B cell (primary cell): Measurements from ENCODE around the gene SLC15A4. TPM values are rescaled to one million over a fixed set of nuclear protein-coding genes. Genes with fewer than 3 reads are reported as not detected.

Experiments used
- ATAC-seq: fragments of 200-7000 bp; cut with Tn5 transposase; one replicate; pipeline ENCODE4 v1.10.0; 2021; ENCODE audit warnings: low read depth, mild to moderate bottlenecking, moderate number of reproducible peaks, moderate library complexity
- CTCF ChIA-PET: fragments of 350-600 bp; sonication (Branson Sonifier 250); formaldehyde crosslinking; loops from one replicate; lab custom pipeline; 2021; ENCODE audit warnings: antibody characterized with exemption, inconsistent platforms; lab: Charles Lee
- POLR2A ChIA-PET: fragments of 350-600 bp; sonication (Branson Sonifier 250); formaldehyde crosslinking; loops from one replicate; lab custom pipeline; 2021; ENCODE audit warnings: antibody characterized with exemption; lab: Charles Lee
- DNase-seq: peaks from one replicate; pipeline ENCODE4 v3.0.0; 2013
- H2AFZ ChIP-seq: 2 replicates; pipeline ENCODE4 v1.6.1; 2012; ENCODE audit warnings: mild to moderate bottlenecking, low read depth, low read length; ENCODE audit not compliant: insufficient read depth, poor library complexity, severe bottlenecking
- H3K27ac ChIP-seq, 2 donors: 1 replicate in 1 of 2; 2 replicates in 1 of 2; pipeline ENCODE4 v1.5.1; 2012 to 2013; ENCODE audit warnings: low read length in 2 of 2, mild to moderate bottlenecking in 2 of 2, moderate library complexity in 1 of 2
- H3K27me3 ChIP-seq, 4 experiments: fragments of 200-600 bp in 1 of 4; sonication (generic) in 1 of 4; replicated peaks in 1 of 4; 1 replicate in 2 of 4; 2 replicates in 2 of 4; pipeline versions ENCODE4 v1.6.1 to v1.7.0; 2013 to 2016; ENCODE audit warnings: low read length in 3 of 4, mild to moderate bottlenecking in 2 of 4, mixed read lengths in 1 of 4, moderate library complexity in 1 of 4; ENCODE audit not compliant: insufficient read depth in 4 of 4, control insufficient read depth in 3 of 4; ENCODE audit errors: control extremely low read depth in 1 of 4
- H3K36me3 ChIP-seq, 2 experiments: replicated peaks in 1 of 2; 1 replicate in 1 of 2; 2 replicates in 1 of 2; pipeline versions ENCODE4 v1.6.1 to v1.7.1; 2013; ENCODE audit warnings: low read length in 1 of 2; ENCODE audit not compliant: insufficient read depth in 2 of 2, control insufficient read depth in 1 of 2; ENCODE audit errors: control extremely low read depth in 1 of 2, extremely low read depth in 1 of 2
- H3K4me1 ChIP-seq, 2 donors: fragments of 200-600 bp in 1 of 2; sonication (generic) in 1 of 2; 1 replicate in 1 of 2; 2 replicates in 1 of 2; pipeline versions ENCODE4 v1.5.1 to v1.6.1; 2013 to 2017; ENCODE audit warnings: low read length in 2 of 2; ENCODE audit not compliant: control insufficient read depth in 2 of 2, insufficient read depth in 2 of 2
- H3K4me2 ChIP-seq: replicated peaks from 2 replicates; pipeline ENCODE3; 2012; ENCODE audit warnings: mild to moderate bottlenecking, low read depth, low read length; ENCODE audit not compliant: poor library complexity, severe bottlenecking
- H3K4me3 ChIP-seq, 5 experiments: fragments of 200-600 bp in 1 of 5; sonication (generic) in 1 of 5; 1 replicate in 3 of 5; 2 replicates in 2 of 5; pipeline versions ENCODE4 v1.5.1 to v1.7.0; 2011 to 2016; ENCODE audit warnings: low read length in 4 of 5, mild to moderate bottlenecking in 4 of 5, low read depth in 2 of 5, control low read depth in 1 of 5, moderate library complexity in 1 of 5; ENCODE audit not compliant: insufficient read depth in 1 of 5; ENCODE audit errors: control extremely low read depth in 1 of 5, extremely low read depth in 1 of 5
- H3K79me2 ChIP-seq: fragments of 200-600 bp; sonication (generic); one replicate; pipeline ENCODE4 v1.6.0; 2016; ENCODE audit warnings: low read length; ENCODE audit not compliant: control insufficient read depth, insufficient read depth
- H3K9ac ChIP-seq: fragments of 200-600 bp; sonication (generic); 2 replicates; pipeline ENCODE4 v1.6.1; 2017; ENCODE audit warnings: mild to moderate bottlenecking, low read length, moderate library complexity
- H3K9me3 ChIP-seq, 3 donors: one replicate each; pipeline versions ENCODE4 v1.6.1 to v1.7.1; 2013; ENCODE audit warnings: low read length in 2 of 3; ENCODE audit not compliant: control insufficient read depth in 2 of 3, insufficient read depth in 1 of 3; ENCODE audit errors: control extremely low read depth in 1 of 3
- H4K20me1 ChIP-seq: 2 replicates; pipeline ENCODE4 v1.6.0; 2012; ENCODE audit warnings: mild to moderate bottlenecking, low read length; ENCODE audit not compliant: insufficient read depth, control insufficient read depth, poor library complexity, severe bottlenecking
- H3K27ac Mint-ChIP-seq: one replicate; pipeline ENCODE4 v1.8.0; 2021; ENCODE audit warnings: mixed read lengths
- H3K27me3 Mint-ChIP-seq: one replicate; pipeline ENCODE4 v1.8.0; 2021; ENCODE audit warnings: mixed read lengths
- H3K4me1 Mint-ChIP-seq: one replicate; pipeline ENCODE4 v1.8.0; 2021; ENCODE audit warnings: mixed read lengths
- H3K4me3 Mint-ChIP-seq: one replicate; pipeline ENCODE4 v1.8.0; 2021; ENCODE audit warnings: mixed read lengths
- H3K9me3 Mint-ChIP-seq: one replicate; pipeline ENCODE4 v1.8.0; 2022; ENCODE audit warnings: mixed read lengths; ENCODE audit not compliant: insufficient read depth
- EZH2 ChIP-seq: IDR thresholded peaks from 2 replicates; pipeline ENCODE4 v1.6.1; 2012; ENCODE audit warnings: borderline replicate concordance, low read depth, mild to moderate bottlenecking, moderate library complexity, low read length; ENCODE audit not compliant: insufficient read depth, poor library complexity, severe bottlenecking
- WGBS: methylation state at CpG from one replicate; pipeline ENCODE4 v1.1.5; 2013; ENCODE audit warnings: missing lambda C conversion rate; ENCODE audit not compliant: insufficient coverage; 5-methylcytosine and 5-hydroxymethylcytosine counted together
- intact Hi-C: fragments of 100-400 bp; cut with micrococcal nuclease; formaldehyde crosslinking; loops from one replicate; pipeline ENCODE4 v1.10.0; 2022
- polyA plus RNA-seq: library from polyadenylated mRNA; depleted of rRNA; stranded (reverse); fragments of >200 nt; gene quantifications from 2 replicates; pipeline ENCODE4 v1.2.3, GENCODE V29; 2012
- total RNA-seq, 2 donors: library from RNA; stranded (reverse); fragments of 120-200 nt in 1 of 2; gene quantifications; 1 replicate in 1 of 2; 2 replicates in 1 of 2; pipeline versions ENCODE4 v1.2.3 to v1.2.4, GENCODE V29; 2013 to 2022
- TF ChIP-seq, protein P1 (sequence below): fragments of 200-600 bp; IDR thresholded peaks from one replicate; pipeline ENCODE4 v1.8.0; 2022; ENCODE audit warnings: antibody characterized with exemption, mild to moderate bottlenecking

Gene SLC15A4
- total and polyA plus RNA-seq, 2 donors (not counting 1 experiment from before 2014, with no cell fraction given) = 48.9 to 67.2 TPM

DNA sequence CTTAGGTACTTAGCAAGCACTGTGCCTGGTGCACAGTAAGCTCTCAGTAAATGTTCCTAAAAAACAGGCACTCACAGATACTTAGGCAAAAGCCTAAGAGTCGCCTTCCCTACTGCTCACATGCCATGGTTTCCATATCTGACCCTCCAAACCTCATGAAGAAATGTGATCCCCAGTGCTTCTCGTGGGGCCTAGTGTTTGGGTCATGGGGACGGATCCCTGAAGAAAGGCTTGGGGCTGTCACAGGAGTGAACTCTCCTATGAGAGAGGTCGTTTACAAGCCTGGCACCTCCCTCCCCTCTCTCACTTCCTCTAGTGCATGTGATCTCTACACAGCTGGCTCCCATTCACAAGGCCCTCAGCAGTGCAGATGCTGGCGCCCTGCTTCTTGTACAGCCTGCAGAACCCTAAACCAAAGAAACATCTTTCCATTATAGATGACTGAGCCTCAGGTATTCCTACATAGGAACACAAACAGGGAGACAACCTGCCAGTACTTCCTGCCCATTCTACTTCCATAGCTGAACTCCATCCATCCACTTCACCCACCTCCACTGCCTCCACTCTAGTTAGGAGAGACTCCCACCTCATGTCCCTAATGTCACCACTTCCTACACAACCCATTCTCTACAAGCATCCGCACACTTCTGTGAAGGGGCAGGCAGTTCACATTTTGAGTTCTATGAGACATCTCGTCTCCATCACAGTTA, 2.9 kb downstream of the SLC15A4 start:
- Histone ChIP-seq H4K20me1 (peaks cover 36% of the 10 kb centered on the region), H3K9me3 (peaks cover 0 to 6% (median 0%) of the 10 kb centered on the region in 3 donors), H3K9ac (peak overlapping the region; percentile 45), H3K27me3 (no peaks in the 10 kb centered on the region), H3K79me2 (peaks cover 82% of the 10 kb centered on the region), H3K36me3 (peaks cover 0 to 16% of the 10 kb centered on the region in 2 experiments), H3K4me1 (peaks cover 63 to 83% of the 10 kb centered on the region in 2 donors), H3K4me3 (peak overlapping the region in 2 of 5 experiments; percentile 13 to 20), H3K4me2 (peak overlapping the region; percentile 99), H3K27ac (peak overlapping the region; percentile 68 to 90), H2AFZ (peak overlapping the region; percentile 13)
- CTCF ChIA-PET = interaction anchor here (1.5 to 6.1 kb wide), 6 partner anchors 9 to 38 kb away, joined by 3 to 65 read pairs (median 15); no protein-coding TSS in a partner anchor
- Mint-ChIP-seq H3K4me1 (peaks cover 66% of the 10 kb centered on the region), H3K9me3 (no peaks in the 10 kb centered on the region), H3K4me3 (peak overlapping the region; percentile 72), H3K27ac (peak overlapping the region; percentile 90), H3K27me3 (no peaks in the 10 kb centered on the region)
- DNase-seq = peak; percentile 88
- 29% methylated on average over 3 of the region's 7 CpGs for WGBS
- TF ChIP-seq, protein P1, sequence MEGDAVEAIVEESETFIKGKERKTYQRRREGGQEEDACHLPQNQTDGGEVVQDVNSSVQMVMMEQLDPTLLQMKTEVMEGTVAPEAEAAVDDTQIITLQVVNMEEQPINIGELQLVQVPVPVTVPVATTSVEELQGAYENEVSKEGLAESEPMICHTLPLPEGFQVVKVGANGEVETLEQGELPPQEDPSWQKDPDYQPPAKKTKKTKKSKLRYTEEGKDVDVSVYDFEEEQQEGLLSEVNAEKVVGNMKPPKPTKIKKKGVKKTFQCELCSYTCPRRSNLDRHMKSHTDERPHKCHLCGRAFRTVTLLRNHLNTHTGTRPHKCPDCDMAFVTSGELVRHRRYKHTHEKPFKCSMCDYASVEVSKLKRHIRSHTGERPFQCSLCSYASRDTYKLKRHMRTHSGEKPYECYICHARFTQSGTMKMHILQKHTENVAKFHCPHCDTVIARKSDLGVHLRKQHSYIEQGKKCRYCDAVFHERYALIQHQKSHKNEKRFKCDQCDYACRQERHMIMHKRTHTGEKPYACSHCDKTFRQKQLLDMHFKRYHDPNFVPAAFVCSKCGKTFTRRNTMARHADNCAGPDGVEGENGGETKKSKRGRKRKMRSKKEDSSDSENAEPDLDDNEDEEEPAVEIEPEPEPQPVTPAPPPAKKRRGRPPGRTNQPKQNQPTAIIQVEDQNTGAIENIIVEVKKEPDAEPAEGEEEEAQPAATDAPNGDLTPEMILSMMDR = no peak
- TF ChIP-seq EZH2 = no peak
- POLR2A ChIA-PET = interaction anchor here (0.6 to 4.3 kb wide), 4 partner anchors 9 to 24 kb away, joined by 4 to 47 read pairs (median 8); no protein-coding TSS in a partner anchor
- intact Hi-C loops = loop anchor here (1.0 to 10.0 kb wide), 2 partner anchors 9 to 94 kb away; no protein-coding TSS in a partner anchor
- ATAC-seq = peak; percentile 68
